H9 (cell line): Measurements from ENCODE around the gene AP4M1. TPM values are rescaled to one million over a fixed set of nuclear protein-coding genes. Genes with fewer than 3 reads are reported as not detected.
A peak's percentile ranks its signal among the peaks of the same experiment; 100 is the strongest.

ENCODE experiments used
- DNase-seq: peaks from one replicate; pipeline ENCODE4 v3.0.0-alpha.2; 2017
- H2AFZ ChIP-seq: one replicate; pipeline ENCODE4 v1.6.1; 2013; ENCODE audit warnings: mild to moderate bottlenecking, low read length, control low read depth, moderate library complexity
- H2AK5ac ChIP-seq: 2 replicates; pipeline ENCODE4 v1.6.1; 2013; ENCODE audit warnings: low read length, control low read depth, mixed read lengths; ENCODE audit not compliant: insufficient read length
- H2BK120ac ChIP-seq: one replicate; pipeline ENCODE4 v1.6.1; 2013; ENCODE audit warnings: low read depth, mild to moderate bottlenecking, low read length, control low read depth, inconsistent platforms; ENCODE audit not compliant: poor library complexity, severe bottlenecking
- H2BK12ac ChIP-seq: 2 replicates; pipeline ENCODE4 v1.6.1; 2013; ENCODE audit warnings: low read length, control low read depth, mixed read lengths, low read depth; ENCODE audit not compliant: insufficient read length
- H2BK15ac ChIP-seq: 2 replicates; pipeline ENCODE4 v1.6.1; 2013; ENCODE audit warnings: low read depth, low read length, control low read depth
- H2BK20ac ChIP-seq: one replicate; pipeline ENCODE4 v1.6.1; 2013; ENCODE audit warnings: low read depth, mild to moderate bottlenecking, low read length, control low read depth, inconsistent platforms; ENCODE audit not compliant: poor library complexity, severe bottlenecking
- H2BK5ac ChIP-seq: 2 replicates; pipeline ENCODE4 v1.6.1; 2013; ENCODE audit warnings: low read length, control low read depth, mixed read lengths; ENCODE audit not compliant: insufficient read length
- H3K14ac ChIP-seq: 2 replicates; pipeline ENCODE4 v1.6.1; 2013; ENCODE audit warnings: low read length, control low read depth; ENCODE audit not compliant: insufficient read depth
- H3K18ac ChIP-seq: 2 replicates; pipeline ENCODE4 v1.6.1; 2013; ENCODE audit warnings: low read depth, mild to moderate bottlenecking, mixed read lengths, low read length, control low read depth; ENCODE audit not compliant: insufficient read length
- H3K23ac ChIP-seq: 2 replicates; pipeline ENCODE4 v1.6.1; 2013; ENCODE audit warnings: low read length, control low read depth, mixed read lengths, low read depth; ENCODE audit not compliant: insufficient read length
- H3K23me2 ChIP-seq: 2 replicates; pipeline ENCODE4 v1.6.1; 2013; ENCODE audit warnings: low read depth, mild to moderate bottlenecking, mixed read lengths, low read length, control low read depth; ENCODE audit not compliant: insufficient read length, poor library complexity, severe bottlenecking
- H3K27ac ChIP-seq: 2 replicates; pipeline ENCODE4 v1.5.1; 2013; ENCODE audit warnings: low read length, control low read depth, mixed read lengths, low read depth; ENCODE audit not compliant: insufficient read length
- H3K27me3 ChIP-seq: 2 replicates; pipeline ENCODE4 v1.6.1; 2013; ENCODE audit warnings: low read length, control low read depth, inconsistent platforms; ENCODE audit not compliant: insufficient read depth
- H3K4ac ChIP-seq: 2 replicates; pipeline ENCODE4 v1.6.1; 2013; ENCODE audit warnings: low read depth, mild to moderate bottlenecking, control low read depth, inconsistent platforms, low read length, moderate library complexity
- H3K4me1 ChIP-seq: 2 replicates; pipeline ENCODE4 v1.6.1; 2013; ENCODE audit warnings: low read length, control low read depth, inconsistent platforms; ENCODE audit not compliant: insufficient read depth
- H3K4me2 ChIP-seq: 2 replicates; pipeline ENCODE4 v1.6.1; 2013; ENCODE audit warnings: low read length, control low read depth, mixed read lengths; ENCODE audit not compliant: insufficient read length, insufficient read depth
- H3K56ac ChIP-seq: 2 replicates; pipeline ENCODE4 v1.6.1; 2013; ENCODE audit warnings: low read depth, mild to moderate bottlenecking, mixed read lengths, low read length, control low read depth; ENCODE audit not compliant: insufficient read length
- H3K79me1 ChIP-seq: 2 replicates; pipeline ENCODE4 v1.6.1; 2013; ENCODE audit warnings: low read depth, mild to moderate bottlenecking, moderate library complexity, low read length, control low read depth, inconsistent platforms; ENCODE audit not compliant: insufficient read depth, poor library complexity, severe bottlenecking
- H3K79me2 ChIP-seq: 2 replicates; pipeline ENCODE4 v1.6.1; 2013; ENCODE audit warnings: low read length, control low read depth, inconsistent platforms; ENCODE audit not compliant: insufficient read depth
- H3K9ac ChIP-seq: 2 replicates; pipeline ENCODE4 v1.6.1; 2013; ENCODE audit warnings: low read length, control low read depth, mixed read lengths; ENCODE audit not compliant: insufficient read length; ENCODE audit errors: extremely low read depth
- H3K9me3 ChIP-seq: one replicate; pipeline ENCODE4 v1.6.1; 2013; ENCODE audit warnings: low read depth, low read length, inconsistent platforms; ENCODE audit not compliant: control insufficient read depth
- H3T11ph ChIP-seq: one replicate; pipeline ENCODE4 v1.6.1; 2013; ENCODE audit warnings: mild to moderate bottlenecking, low read length, control low read depth, inconsistent platforms
- H4K20me1 ChIP-seq: one replicate; pipeline ENCODE4 v1.6.1; 2013; ENCODE audit not compliant: control insufficient read depth, insufficient read length, insufficient read depth
- H4K5ac ChIP-seq: 2 replicates; pipeline ENCODE4 v1.6.1; 2013; ENCODE audit warnings: low read depth, mild to moderate bottlenecking, mixed read lengths, low read length, control low read depth; ENCODE audit not compliant: insufficient read length
- H4K8ac ChIP-seq: replicated peaks from 2 replicates; pipeline ENCODE4 v1.6.1; 2013; ENCODE audit warnings: low read length, control low read depth, mixed read lengths, low read depth; ENCODE audit not compliant: insufficient read length
- H4K91ac ChIP-seq: 2 replicates; pipeline ENCODE4 v1.6.1; 2013; ENCODE audit warnings: low read depth, mild to moderate bottlenecking, moderate library complexity, mixed read lengths, low read length, control low read depth; ENCODE audit not compliant: insufficient read length
- H3K27ac Mint-ChIP-seq, 3 experiments: 2 replicates in 2 of 3; 3 replicates in 1 of 3; pipeline ENCODE4 v1.8.0; 2020 to 2021; ENCODE audit warnings: mixed read lengths in 3 of 3, mild to moderate bottlenecking in 1 of 3, moderate library complexity in 1 of 3
- H3K27me3 Mint-ChIP-seq: 2 replicates; pipeline ENCODE4 v1.8.0; 2021; ENCODE audit warnings: low read depth, mild to moderate bottlenecking, moderate library complexity, mixed read lengths
- H3K36me3 Mint-ChIP-seq, 3 experiments: 2 replicates in 2 of 3; 3 replicates in 1 of 3; pipeline ENCODE4 v1.8.0; 2020 to 2021; ENCODE audit warnings: low read depth in 3 of 3, mixed read lengths in 3 of 3; ENCODE audit not compliant: insufficient read depth in 1 of 3
- H3K4me1 Mint-ChIP-seq, 2 experiments: 2 replicates each; pipeline ENCODE4 v1.8.0; 2020; ENCODE audit warnings: mixed read lengths in 2 of 2
- H3K4me3 Mint-ChIP-seq, 2 experiments: 2 replicates in 1 of 2; 3 replicates in 1 of 2; pipeline ENCODE4 v1.8.0; 2020 to 2021; ENCODE audit warnings: mild to moderate bottlenecking in 2 of 2, mixed read lengths in 2 of 2, moderate library complexity in 1 of 2
- H3K9me3 Mint-ChIP-seq, 2 experiments: 2 replicates in 1 of 2; 3 replicates in 1 of 2; pipeline ENCODE4 v1.8.0; 2020; ENCODE audit warnings: mild to moderate bottlenecking in 2 of 2, mixed read lengths in 2 of 2, moderate library complexity in 1 of 2
- CTCF ChIP-seq: fragments of 200-600 bp; sonication (generic); conservative IDR thresholded peaks from 3 replicates; pipeline ENCODE4 v1.8.0; 2021; ENCODE audit warnings: antibody characterized with exemption, mild to moderate bottlenecking
- WGBS: extraction: QIAGEN DNeasy Blood & Tissue Kit; methylation state at CpG from one replicate; pipeline ENCODE4 v1.1.7; 2013; ENCODE audit warnings: missing lambda C conversion rate, low lambda C conversion rate, mixed read lengths; ENCODE audit not compliant: insufficient read length; ENCODE audit errors: extremely low coverage; 5-methylcytosine and 5-hydroxymethylcytosine counted together
- total RNA-seq: library from RNA; stranded (reverse); gene quantifications from 2 replicates; pipeline ENCODE4 v1.2.1, GENCODE V29; 2021

The AP4M1 gene
- total RNA-seq, 1 experiment from 2014 or later = 18.8 TPM

DNA sequence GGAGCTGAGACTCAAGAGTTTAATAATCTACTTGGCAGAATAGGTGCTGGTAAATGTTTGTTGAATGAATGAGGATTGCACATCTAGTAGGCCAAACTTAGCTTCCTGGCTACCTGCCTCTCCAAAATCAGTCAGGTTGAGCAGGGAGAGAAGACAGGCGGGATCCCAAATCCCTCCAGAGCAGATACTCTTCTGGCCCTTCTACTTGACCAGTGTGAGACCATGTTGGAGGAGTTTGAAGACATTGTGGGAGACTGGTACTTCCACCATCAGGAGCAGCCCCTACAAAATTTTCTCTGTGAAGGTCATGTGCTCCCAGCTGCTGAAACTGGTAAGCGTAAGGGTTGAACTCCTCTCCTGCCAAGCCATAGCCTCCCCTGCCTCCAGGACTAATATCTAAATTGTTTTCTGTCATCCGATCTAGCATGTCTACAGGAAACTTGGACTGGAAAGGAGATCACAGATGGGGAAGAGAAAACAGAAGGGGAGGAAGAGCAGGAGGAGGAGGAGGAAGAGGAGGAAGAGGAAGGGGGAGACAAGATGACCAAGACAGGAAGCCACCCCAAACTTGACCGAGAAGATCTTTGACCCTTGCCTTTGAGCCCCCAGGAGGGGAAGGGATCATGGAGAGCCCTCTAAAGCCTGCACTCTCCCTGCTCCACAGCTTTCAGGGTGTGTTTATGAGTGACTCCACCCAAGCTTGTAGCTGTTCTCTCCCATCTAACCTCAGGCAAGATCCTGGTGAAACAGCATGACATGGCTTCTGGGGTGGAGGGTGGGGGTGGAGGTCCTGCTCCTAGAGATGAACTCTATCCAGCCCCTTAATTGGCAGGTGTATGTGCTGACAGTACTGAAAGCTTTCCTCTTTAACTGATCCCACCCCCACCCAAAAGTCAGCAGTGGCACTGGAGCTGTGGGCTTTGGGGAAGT is 23.1 kb downstream of the AP4M1 start:
- Histone ChIP-seq H3K4ac (no peak overlapping the region), H3K4me1 (no peaks in the 10 kb centered on the region; the same call in 1 of the 2 replicates), H4K91ac (no peak overlapping the region), H3K9me3 (no peaks in the 10 kb centered on the region), H2BK12ac (no peak overlapping the region), H3K23me2 (peaks cover 15% of the 10 kb centered on the region), H3K18ac (no peak overlapping the region), H3T11ph (no peak overlapping the region), H3K14ac (no peak overlapping the region), H3K56ac (no peak overlapping the region), H2BK5ac (no peak overlapping the region), H3K79me1 (no peaks in the 10 kb centered on the region), H3K9ac (no peak overlapping the region), H2BK120ac (no peak overlapping the region), H3K27me3 (no peaks in the 10 kb centered on the region), H3K79me2 (no peaks in the 10 kb centered on the region), H3K23ac (no peak overlapping the region), H4K5ac (no peak overlapping the region), H2AK5ac (no peak overlapping the region), H3K4me2 (no peak overlapping the region), H4K8ac (no peak overlapping the region), H3K27ac (no peak overlapping the region), H2BK15ac (no peak overlapping the region), H4K20me1 (no peaks in the 10 kb centered on the region), H2BK20ac (no peak overlapping the region), H2AFZ (no peak overlapping the region)
- Mint-ChIP-seq H3K27ac (peak overlapping the region in 2 of 3 experiments; percentile 18 to 71; a peak in 2 of 7 replicates), H3K27me3 (peaks cover 15% of the 10 kb centered on the region), H3K9me3 (no peaks in the 10 kb centered on the region), H3K4me3 (peak overlapping the region; percentile 2 to 11; a peak in 2 of 5 replicates), H3K36me3 (peaks cover 2 to 14% (median 9%) of the 10 kb centered on the region in 3 experiments; a peak in 4 of 7 replicates), H3K4me1 (peaks cover 15 to 25% of the 10 kb centered on the region in 2 experiments)
- TF ChIP-seq CTCF = no peak
- no peak for DNase-seq
- WGBS = no CpG with 5 or more reads among the region's 4 CpGs
